Stimulated activated CD4-positive, alpha-beta T cell treated with anti-CD3 and anti-CD28 coated beads, Interleukin-15, amount 100 ng/mL, for 24 hours (primary cell): ENCODE measurements around the gene DYNC1H1.

Source experiments
- DNase-seq: peaks from one replicate; pipeline ENCODE4 v3.0.0-alpha.2; 2020

The DYNC1H1 gene

GRCh38 chr14:102095231-102095870 is 131.0 kb downstream of the DYNC1H1 start:
- DNase-seq, result peak; percentile 18

GRCh38 chr14:102095871-102096568 is 131.6 kb downstream of the DYNC1H1 start:
- peak; percentile 17 for DNase-seq

GRCh38 chr14:102096569-102097188 is 132.3 kb downstream of the DYNC1H1 start:
- DNase-seq, result peak; percentile 81

GRCh38 chr14:102097441-102098135 is 133.2 kb downstream of the DYNC1H1 start:
- DNase-seq, result no peak

- no peak for DNase-seq
Observed at GRCh38 chr14:102103062-102103695, 138.8 kb downstream of the DYNC1H1 start.

GRCh38 chr14:102105369-102105768 is 141.0 kb downstream of the DYNC1H1 start:
- no peak for DNase-seq
